ENCODE results near the gene SCYL3. TPM values are rescaled to one million over a fixed set of nuclear protein-coding genes. Genes with fewer than 3 reads are reported as not detected.

Gene SCYL3
- total RNA-seq, 1 donor = 10.1 TPM

GRCh38 chr1:169890761-169891538 lies 2.7 kb downstream of the SCYL3 start:
- Histone ChIP-seq H3K36me3 (ENCODE audit: insufficient read depth, low read length) (peaks cover 10% of the 10 kb centered on the region), H3K4me2 (ENCODE audit: insufficient read depth, low read length) (peak overlapping the region; percentile 78), H3K27ac (ENCODE audit: low read depth, low read length) (peak overlapping the region; percentile 61), H3K4me3 (ENCODE audit: insufficient read depth, low read length) (peak overlapping the region; percentile 37), H3K9me3 (ENCODE audit: low read depth, low read length) (no peaks in the 10 kb centered on the region), H3K79me2 (ENCODE audit: insufficient read depth, low read length) (peaks cover 54% of the 10 kb centered on the region), H3K4me1 (ENCODE audit: insufficient read depth, low read length) (peaks cover 35% of the 10 kb centered on the region), H4K20me1 (ENCODE audit: insufficient read depth, low read length) (peaks cover 10% of the 10 kb centered on the region), H2AFZ (ENCODE audit: low read length) (peak overlapping the region; percentile 18), H3K27me3 (ENCODE audit: insufficient read depth, low read length) (no peaks in the 10 kb centered on the region)
- TF ChIP-seq CTCF (IDR thresholded peaks at IDR 0.05; ENCODE audit: extremely low read depth, low read depth, low read length) = no peak
- DNase-seq (ENCODE audit: insufficient read length, low spot score, missing footprints) = no peak

GRCh38 chr1:169889871-169890270 lies 3.8 kb downstream of the SCYL3 start:
- no peaks in the 10 kb centered on the region for H3K27me3 ChIP-seq (ENCODE audit: insufficient read depth, low read length)
- peaks cover 58% of the 10 kb centered on the region for H3K79me2 ChIP-seq (ENCODE audit: insufficient read depth, low read length)
- TF ChIP-seq CTCF (IDR thresholded peaks at IDR 0.05; ENCODE audit: extremely low read depth, low read depth, low read length) = no peak

GRCh38 chr1:169886931-169887330 lies 6.8 kb downstream of the SCYL3 start:
- Histone ChIP-seq H3K79me2 (ENCODE audit: insufficient read depth, low read length) (peaks cover 48% of the 10 kb centered on the region), H3K9me3 (ENCODE audit: low read depth, low read length) (no peaks in the 10 kb centered on the region), H4K20me1 (ENCODE audit: insufficient read depth, low read length) (peaks cover 15% of the 10 kb centered on the region), H3K27me3 (ENCODE audit: insufficient read depth, low read length) (no peaks in the 10 kb centered on the region), H3K4me2 (ENCODE audit: insufficient read depth, low read length) (no peak overlapping the region), H3K4me3 (ENCODE audit: insufficient read depth, low read length) (no peak overlapping the region), H3K27ac (ENCODE audit: low read depth, low read length) (peak overlapping the region; percentile 9), H3K36me3 (ENCODE audit: insufficient read depth, low read length) (peaks cover 12% of the 10 kb centered on the region), H2AFZ (ENCODE audit: low read length) (no peak overlapping the region), H3K4me1 (ENCODE audit: insufficient read depth, low read length) (peaks cover 38% of the 10 kb centered on the region)
- DNase-seq (ENCODE audit: insufficient read length, low spot score, missing footprints) = no peak
- no peak for TF ChIP-seq CTCF (IDR thresholded peaks at IDR 0.05; ENCODE audit: extremely low read depth, low read depth, low read length)

More at GRCh38 chr1:169889871-169890270, 3.8 kb downstream of the SCYL3 start:
- Histone ChIP-seq H3K36me3 (ENCODE audit: insufficient read depth, low read length) (peaks cover 12% of the 10 kb centered on the region), H3K27ac (ENCODE audit: low read depth, low read length) (no peak overlapping the region), H3K9me3 (ENCODE audit: low read depth, low read length) (no peaks in the 10 kb centered on the region), H4K20me1 (ENCODE audit: insufficient read depth, low read length) (peaks cover 12% of the 10 kb centered on the region), H3K4me1 (ENCODE audit: insufficient read depth, low read length) (peaks cover 46% of the 10 kb centered on the region), H3K4me2 (ENCODE audit: insufficient read depth, low read length) (no peak overlapping the region), H3K4me3 (ENCODE audit: insufficient read depth, low read length) (no peak overlapping the region), H2AFZ (ENCODE audit: low read length) (no peak overlapping the region)
- DNase-seq (ENCODE audit: insufficient read length, low spot score, missing footprints) = no peak

GRCh38 chr1:169886422-169886821 lies 7.3 kb downstream of the SCYL3 start:
- Histone ChIP-seq H3K4me3 (ENCODE audit: insufficient read depth, low read length) (no peak overlapping the region), H3K4me1 (ENCODE audit: insufficient read depth, low read length) (peaks cover 33% of the 10 kb centered on the region), H3K79me2 (ENCODE audit: insufficient read depth, low read length) (peaks cover 44% of the 10 kb centered on the region), H3K27me3 (ENCODE audit: insufficient read depth, low read length) (no peaks in the 10 kb centered on the region), H3K27ac (ENCODE audit: low read depth, low read length) (peak overlapping the region; percentile 9), H3K36me3 (ENCODE audit: insufficient read depth, low read length) (peaks cover 14% of the 10 kb centered on the region), H4K20me1 (ENCODE audit: insufficient read depth, low read length) (peaks cover 15% of the 10 kb centered on the region), H2AFZ (ENCODE audit: low read length) (no peak overlapping the region), H3K9me3 (ENCODE audit: low read depth, low read length) (no peaks in the 10 kb centered on the region), H3K4me2 (ENCODE audit: insufficient read depth, low read length) (no peak overlapping the region)
- TF ChIP-seq CTCF (IDR thresholded peaks at IDR 0.05; ENCODE audit: extremely low read depth, low read depth, low read length) = no peak
- DNase-seq (ENCODE audit: insufficient read length, low spot score, missing footprints) = no peak

Data from osteoblast (primary cell).